Body of pancreas (tissue), 4 donors: ENCODE results near the gene CAMK1D. TPM values are rescaled to one million over a fixed set of nuclear protein-coding genes. Genes with fewer than 3 reads are reported as not detected.

ENCODE experiments used
- ATAC-seq: fragments of 150-250 bp; one replicate; pipeline ENCODE4 v1.9.1; 2016
- DNase-seq, 4 donors: peaks; one replicate each; pipeline ENCODE4 v3.0.0-alpha.2; 2019
- H3K27ac ChIP-seq, 4 donors: fragments of 200-600 bp; sonication (generic); 1 replicate in 3 of 4; 2 replicates in 1 of 4; pipeline versions ENCODE4 v1.5.1 to v1.6.1; 2016 to 2019; ENCODE audit warnings: mild to moderate bottlenecking in 1 of 4, mixed read lengths in 1 of 4, moderate library complexity in 1 of 4
- H3K27me3 ChIP-seq, 2 donors: fragments of 200-600 bp; sonication (generic); one replicate each; pipeline ENCODE4 v1.6.0; 2016; ENCODE audit warnings: mild to moderate bottlenecking in 1 of 2
- H3K36me3 ChIP-seq, 2 donors: fragments of 200-600 bp; sonication (generic); replicated peaks in 1 of 2; 2 replicates each; pipeline ENCODE4 v1.5.1; 2016; ENCODE audit warnings: low read depth in 2 of 2; ENCODE audit not compliant: insufficient read depth in 1 of 2
- H3K4me1 ChIP-seq: fragments of 200-600 bp; sonication (generic); one replicate; pipeline ENCODE4 v1.6.0; 2016
- H3K4me3 ChIP-seq, 2 donors: fragments of 200-600 bp; sonication (generic); 1 replicate in 1 of 2; 2 replicates in 1 of 2; pipeline ENCODE4 v1.5.1; 2016 to 2019
- H3K9me3 ChIP-seq, 3 donors: fragments of 200-600 bp; sonication (generic); 1 replicate in 2 of 3; 2 replicates in 1 of 3; pipeline ENCODE4 v1.5.1; 2016
- CTCF ChIP-seq, 7 experiments: fragments of 450-650 bp in 4 of 7; fragments of 200-600 bp in 3 of 7; sonication (generic) in 3 of 7; IDR thresholded peaks; one replicate each; pipeline ENCODE4 v1.5.1; 2016 to 2019; ENCODE audit warnings: antibody characterized with exemption in 7 of 7
- POLR2A ChIP-seq, 3 donors: fragments of 450-650 bp; IDR thresholded peaks; one replicate each; pipeline ENCODE4 v1.6.1; 2016; ENCODE audit warnings: antibody characterized with exemption in 3 of 3, mild to moderate bottlenecking in 2 of 3
- WGBS, 2 donors: methylation state at CpG; one replicate each; pipeline ENCODE4 v1.1.5; 2017; 5-methylcytosine and 5-hydroxymethylcytosine counted together
- intact Hi-C: fragments of 100-400 bp; cut with DNase I; formaldehyde crosslinking; loops from one replicate; pipeline ENCODE4 v1.15.1; 2023
- total RNA-seq, 2 donors: library from RNA; depleted of rRNA; stranded (reverse); fragments of >200 nt; gene quantifications; one replicate each; pipeline ENCODE4 v1.1.0, GENCODE V29; 2016

The CAMK1D gene
- total RNA-seq, 2 donors from 2014 or later, result 12.5 to 14.2 TPM

- no peak for ATAC-seq
- 77 to 80% methylated on average over 2 of the region's 2 CpGs for WGBS, 2 donors
- no peaks in the 10 kb centered on the region for H3K36me3 ChIP-seq
- H3K4me3 ChIP-seq, result no peak overlapping the region
- no peak for DNase-seq
- no peak for TF ChIP-seq POLR2A (IDR thresholded peaks at IDR 0.05)
- TF ChIP-seq CTCF (IDR thresholded peaks at IDR 0.05), result no peak
- H3K27me3 ChIP-seq, result no peaks in the 10 kb centered on the region
- no peak overlapping the region for H3K27ac ChIP-seq
- intact Hi-C loops, result no loop called here
- no peaks in the 10 kb centered on the region for H3K9me3 ChIP-seq
- H3K4me1 ChIP-seq, result peaks cover 11% of the 10 kb centered on the region
Observed at GRCh38 chr10:12564173-12564572, 214.8 kb downstream of the CAMK1D start.

GRCh38 chr10:12566161-12567115, 217.1 kb downstream of the CAMK1D start:
- H3K36me3 ChIP-seq, result no peaks in the 10 kb centered on the region
- DNase-seq (peak in 2 of 4 donors; percentile 18 to 20), ATAC-seq (peak; percentile 30)
- no peak overlapping the region for H3K27ac ChIP-seq
- H3K27me3 ChIP-seq, result no peaks in the 10 kb centered on the region
- TF ChIP-seq POLR2A (IDR thresholded peaks at IDR 0.05), result no peak
- TF ChIP-seq CTCF (IDR thresholded peaks at IDR 0.05), result no peak
- intact Hi-C loops, result no loop called here
- no peaks in the 10 kb centered on the region for H3K9me3 ChIP-seq
- H3K4me3 ChIP-seq, result no peak overlapping the region
- 77 to 82% methylated on average over 20 of the region's 20 CpGs for WGBS, 2 donors
- H3K4me1 ChIP-seq, result peaks cover 11% of the 10 kb centered on the region

- no peak overlapping the region for H3K27ac ChIP-seq
- WGBS, 2 donors, result 72 to 77% methylated on average over 7 of the region's 7 CpGs
- no peaks in the 10 kb centered on the region for H3K9me3 ChIP-seq
- no peak overlapping the region for H3K4me3 ChIP-seq
- H3K27me3 ChIP-seq, result no peaks in the 10 kb centered on the region
- DNase-seq, result no peak
- intact Hi-C loops, result no loop called here
- TF ChIP-seq CTCF (IDR thresholded peaks at IDR 0.05) (no peak), POLR2A (IDR thresholded peaks at IDR 0.05) (no peak)
- no peak for ATAC-seq
- H3K36me3 ChIP-seq, result no peaks in the 10 kb centered on the region
- H3K4me1 ChIP-seq, result peaks cover 11% of the 10 kb centered on the region
Observed at GRCh38 chr10:12568391-12569009, 219.2 kb downstream of the CAMK1D start.

- ATAC-seq (no peak), DNase-seq (no peak)
- no peak overlapping the region for H3K27ac ChIP-seq
- H3K27me3 ChIP-seq, result no peaks in the 10 kb centered on the region
- no peak overlapping the region for H3K4me3 ChIP-seq
- no peak for TF ChIP-seq CTCF (IDR thresholded peaks at IDR 0.05)
- no peak for TF ChIP-seq POLR2A (IDR thresholded peaks at IDR 0.05)
- intact Hi-C loops, result no loop called here
- peaks cover 5% of the 10 kb centered on the region for H3K4me1 ChIP-seq
- H3K9me3 ChIP-seq, result no peaks in the 10 kb centered on the region
- H3K36me3 ChIP-seq, result no peaks in the 10 kb centered on the region
- WGBS, 2 donors, result 88 to 93% methylated on average over 3 of the region's 3 CpGs
Observed at GRCh38 chr10:12572281-12572680, 222.9 kb downstream of the CAMK1D start.
